BLaER1 (cell line): ENCODE measurements around the gene SPAG8.

Source experiments
- H3K27ac ChIP-seq: shearing (Covaris generic); formaldehyde crosslinking; 2 replicates; pipeline ENCODE4 v1.8.1; 2022
- H3K27me3 ChIP-seq: shearing (Covaris generic); formaldehyde crosslinking; 2 replicates; pipeline ENCODE4 v1.8.1; 2022
- H3K36me3 ChIP-seq: shearing (Covaris generic); formaldehyde crosslinking; 2 replicates; pipeline ENCODE4 v1.8.1; 2022
- H3K4me1 ChIP-seq: shearing (Covaris generic); formaldehyde crosslinking; 2 replicates; pipeline ENCODE4 v1.8.1; 2022
- H3K4me2 ChIP-seq: shearing (Covaris generic); formaldehyde crosslinking; 2 replicates; pipeline ENCODE4 v1.8.1; 2022
- H3K4me3 ChIP-seq: shearing (Covaris generic); formaldehyde crosslinking; 2 replicates; pipeline ENCODE4 v1.8.1; 2022
- H3K9ac ChIP-seq: shearing (Covaris generic); formaldehyde crosslinking; 2 replicates; pipeline ENCODE4 v1.8.1; 2022
- H3K9me3 ChIP-seq: shearing (Covaris generic); formaldehyde crosslinking; 2 replicates; pipeline ENCODE4 v1.8.1; 2022
- H4K20me1 ChIP-seq: shearing (Covaris generic); formaldehyde crosslinking; 2 replicates; pipeline ENCODE4 v1.8.1; 2022
- Cebpa-rat ChIP-seq: shearing (Covaris generic); IDR thresholded peaks from 2 replicates; pipeline ENCODE4 v1.8.1; 2022

Gene SPAG8

GRCh38 chr9:35814106-35814840 lies 2.2 kb upstream of the SPAG8 start:
- Histone ChIP-seq H3K27ac (peak overlapping the region; percentile 89), H3K4me2 (peak overlapping the region; percentile 92), H3K9ac (peak overlapping the region; percentile 89), H4K20me1 (no peaks in the 10 kb centered on the region), H3K27me3 (no peaks in the 10 kb centered on the region), H3K4me1 (peaks cover 36% of the 10 kb centered on the region), H3K9me3 (no peaks in the 10 kb centered on the region), H3K4me3 (peak overlapping the region; percentile 79), H3K36me3 (no peaks in the 10 kb centered on the region)
- no peak for TF ChIP-seq Cebpa-rat

- H3K4me1 ChIP-seq: peaks cover 36% of the 10 kb centered on the region
- no peak for TF ChIP-seq Cebpa-rat
- H3K9me3 ChIP-seq: no peaks in the 10 kb centered on the region
- H3K36me3 ChIP-seq: peaks cover 2% of the 10 kb centered on the region; the same call in 1 of the 2 replicates
- H3K4me2 ChIP-seq: peak overlapping the region; percentile 92
- peak overlapping the region; percentile 79; the same call in 1 of the 2 replicates for H3K4me3 ChIP-seq
- H3K9ac ChIP-seq: no peak overlapping the region
- no peaks in the 10 kb centered on the region for H3K27me3 ChIP-seq
- no peaks in the 10 kb centered on the region for H4K20me1 ChIP-seq
- no peak overlapping the region for H3K27ac ChIP-seq
Observed at GRCh38 chr9:35813434-35814105, 1.5 kb upstream of the SPAG8 start.

GRCh38 chr9:35811381-35812024 lies 559 bp downstream of the SPAG8 start:
- Histone ChIP-seq H3K9ac (no peak overlapping the region; the same call in 1 of the 2 replicates), H3K4me1 (peaks cover 36% of the 10 kb centered on the region), H3K4me2 (peak overlapping the region; percentile 92), H3K27ac (0 out of 2 replicates have a peak overlapping the region, but pooled peaks have one; percentile 32), H3K36me3 (peaks cover 5% of the 10 kb centered on the region; the same call in 1 of the 2 replicates), H4K20me1 (no peaks in the 10 kb centered on the region), H3K4me3 (peak overlapping the region; percentile 64), H3K27me3 (no peaks in the 10 kb centered on the region), H3K9me3 (no peaks in the 10 kb centered on the region)
- TF ChIP-seq Cebpa-rat: no peak

- Histone ChIP-seq H3K4me1 (peaks cover 32% of the 10 kb centered on the region), H3K9ac (no peak overlapping the region), H3K4me2 (no peak overlapping the region), H3K9me3 (no peaks in the 10 kb centered on the region), H3K4me3 (no peak overlapping the region), H3K27ac (no peak overlapping the region), H3K27me3 (peaks cover 3% of the 10 kb centered on the region; the same call in 1 of the 2 replicates), H3K36me3 (peaks cover 13% of the 10 kb centered on the region; the same call in 1 of the 2 replicates), H4K20me1 (no peaks in the 10 kb centered on the region)
- TF ChIP-seq Cebpa-rat: no peak
Observed at GRCh38 chr9:35810122-35810521, 1.9 kb downstream of the SPAG8 start.

GRCh38 chr9:35808433-35808832 lies 3.6 kb downstream of the SPAG8 start:
- Histone ChIP-seq H3K4me3 (no peak overlapping the region), H3K4me2 (no peak overlapping the region), H3K27ac (no peak overlapping the region), H3K36me3 (peaks cover 13% of the 10 kb centered on the region; the same call in 1 of the 2 replicates), H3K27me3 (peaks cover 3% of the 10 kb centered on the region; the same call in 1 of the 2 replicates), H3K9me3 (no peaks in the 10 kb centered on the region), H3K9ac (no peak overlapping the region), H4K20me1 (no peaks in the 10 kb centered on the region), H3K4me1 (peaks cover 22% of the 10 kb centered on the region)
- no peak for TF ChIP-seq Cebpa-rat

- Histone ChIP-seq H3K9ac (no peak overlapping the region), H3K4me3 (no peak overlapping the region), H3K9me3 (no peaks in the 10 kb centered on the region), H4K20me1 (no peaks in the 10 kb centered on the region), H3K36me3 (peaks cover 13% of the 10 kb centered on the region; the same call in 1 of the 2 replicates), H3K4me2 (no peak overlapping the region), H3K27ac (no peak overlapping the region), H3K27me3 (peaks cover 3% of the 10 kb centered on the region; the same call in 1 of the 2 replicates), H3K4me1 (peaks cover 2% of the 10 kb centered on the region; the same call in 1 of the 2 replicates)
- no peak for TF ChIP-seq Cebpa-rat
Observed at GRCh38 chr9:35806101-35806500, 6.0 kb downstream of the SPAG8 start.

- Histone ChIP-seq H3K4me1 (no peaks in the 10 kb centered on the region), H3K9ac (no peak overlapping the region)
- no peak for TF ChIP-seq Cebpa-rat
Observed at GRCh38 chr9:35801328-35802128, 10.5 kb downstream of the SPAG8 start.

GRCh38 chr9:35800530-35800929 lies 11.5 kb downstream of the SPAG8 start:
- TF ChIP-seq Cebpa-rat: no peak
- Histone ChIP-seq H4K20me1 (no peaks in the 10 kb centered on the region), H3K4me2 (no peak overlapping the region), H3K36me3 (peaks cover 4% of the 10 kb centered on the region; the same call in 1 of the 2 replicates), H3K27ac (no peak overlapping the region), H3K9me3 (no peaks in the 10 kb centered on the region), H3K4me3 (no peak overlapping the region), H3K9ac (no peak overlapping the region), H3K27me3 (peaks cover 3% of the 10 kb centered on the region; the same call in 1 of the 2 replicates), H3K4me1 (no peaks in the 10 kb centered on the region)

More at GRCh38 chr9:35801328-35802128, 10.5 kb downstream of the SPAG8 start:
- Histone ChIP-seq H3K27me3 (peaks cover 3% of the 10 kb centered on the region; the same call in 1 of the 2 replicates), H3K4me3 (no peak overlapping the region), H3K4me2 (no peak overlapping the region), H3K9me3 (no peaks in the 10 kb centered on the region), H4K20me1 (no peaks in the 10 kb centered on the region), H3K36me3 (peaks cover 11% of the 10 kb centered on the region; the same call in 1 of the 2 replicates), H3K27ac (no peak overlapping the region)
